Activated CD4-positive, alpha-beta T cell treated with anti-CD3 and anti-CD28 coated beads for 4 hours (primary cell): Measurements from ENCODE around the gene RBBP8NL.
A peak's percentile ranks its signal among the peaks of the same experiment; 100 is the strongest.

Source experiments
- DNase-seq, 2 donors: peaks; one replicate each; pipeline ENCODE4 v3.0.0-alpha.2; 2020

Gene RBBP8NL

DNA sequence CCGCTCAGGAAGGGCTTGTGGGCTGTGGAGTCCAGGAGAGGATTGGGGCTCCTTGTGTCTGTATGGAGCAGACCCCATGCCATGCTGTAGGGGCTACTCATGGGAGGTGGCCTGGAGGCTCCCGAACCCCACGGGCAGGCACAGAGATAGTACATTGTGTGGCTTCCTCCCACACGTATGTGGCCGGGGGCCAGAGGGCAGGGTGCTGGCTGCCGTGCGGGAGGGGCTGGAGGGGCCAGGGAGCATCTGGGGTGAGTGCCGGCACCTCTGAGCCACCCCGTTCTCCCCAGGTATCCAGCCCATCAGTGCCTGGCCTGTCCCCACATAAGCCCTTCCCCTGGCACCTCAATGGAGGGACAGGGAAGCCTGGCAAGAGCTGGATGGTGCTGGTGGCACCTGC, 7.6 kb downstream of the RBBP8NL start:
- DNase-seq = no peak

DNA sequence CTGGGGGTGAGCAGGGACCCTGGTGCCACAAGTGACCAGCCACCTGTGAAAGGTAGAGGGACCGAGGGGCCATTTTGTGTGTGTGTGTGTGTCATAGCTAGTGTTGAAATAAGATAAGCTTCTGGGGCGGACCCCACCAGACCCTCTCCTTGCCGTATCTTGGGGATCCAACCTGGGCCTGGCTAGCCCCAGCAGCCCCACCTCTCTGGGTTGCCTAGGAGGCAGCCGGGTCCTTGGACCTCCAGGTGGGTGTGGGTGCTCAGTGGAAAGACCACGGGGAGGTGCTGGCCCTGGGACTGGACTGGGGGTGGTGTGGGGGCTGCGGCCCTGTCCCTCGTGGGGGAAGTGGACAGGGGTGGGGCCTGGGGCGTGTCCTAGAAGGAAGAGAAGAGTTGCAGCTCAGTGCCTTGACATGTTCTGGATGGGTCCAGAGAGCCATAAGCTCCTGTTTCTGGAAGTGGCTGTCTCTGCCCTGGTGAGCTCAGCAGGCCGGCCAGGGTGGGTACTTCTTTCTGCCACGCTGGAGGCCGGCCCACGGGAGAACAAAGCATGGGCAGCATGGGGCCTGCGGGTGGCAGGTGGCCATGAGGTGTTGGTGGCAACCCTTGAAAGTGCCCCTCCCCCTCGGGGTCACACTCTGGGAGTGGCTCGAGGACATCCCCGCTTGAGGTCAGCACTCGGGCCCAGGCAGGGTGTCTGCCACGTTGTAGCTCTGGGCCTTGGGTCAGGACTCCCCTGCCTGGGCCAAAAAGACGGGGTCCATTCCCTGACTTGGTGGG, 8.4 kb downstream of the RBBP8NL start:
- no peak for DNase-seq

DNA sequence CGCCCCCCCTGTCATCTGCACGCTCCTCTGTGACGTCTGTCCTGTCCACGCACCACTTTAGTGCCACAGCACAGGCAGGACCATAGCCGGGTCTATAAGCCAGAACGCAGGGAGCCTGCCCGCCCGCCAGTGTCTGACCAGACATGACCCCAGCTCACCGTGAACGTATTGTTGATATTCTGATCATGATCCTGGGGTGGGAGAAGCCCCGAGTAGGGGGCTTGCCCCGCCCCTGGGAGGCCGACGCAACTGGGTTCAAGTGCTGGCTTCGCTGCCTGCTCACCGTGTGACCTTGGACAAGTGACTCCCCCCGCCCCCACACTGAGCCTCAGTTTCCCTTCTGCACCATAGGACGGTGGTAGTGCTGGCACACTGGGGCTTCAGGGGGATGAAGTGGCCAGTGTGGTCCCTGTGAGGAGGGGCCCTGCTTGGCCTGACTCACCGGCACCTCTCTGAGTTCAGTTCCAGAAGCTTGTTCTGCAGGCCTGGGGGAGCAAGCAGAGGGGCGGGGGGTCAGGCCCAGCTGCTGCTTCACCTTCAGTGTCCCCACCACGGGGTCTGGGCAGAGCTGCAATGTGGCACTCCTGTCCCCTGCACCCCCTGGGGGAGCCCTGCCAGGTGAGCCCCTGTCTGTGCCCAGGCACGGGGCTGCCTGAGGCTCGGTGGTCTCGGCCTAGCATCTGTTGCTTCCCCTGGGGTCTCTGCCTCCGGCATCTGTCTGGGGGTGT, 9.2 kb downstream of the RBBP8NL start:
- no peak for DNase-seq

DNA sequence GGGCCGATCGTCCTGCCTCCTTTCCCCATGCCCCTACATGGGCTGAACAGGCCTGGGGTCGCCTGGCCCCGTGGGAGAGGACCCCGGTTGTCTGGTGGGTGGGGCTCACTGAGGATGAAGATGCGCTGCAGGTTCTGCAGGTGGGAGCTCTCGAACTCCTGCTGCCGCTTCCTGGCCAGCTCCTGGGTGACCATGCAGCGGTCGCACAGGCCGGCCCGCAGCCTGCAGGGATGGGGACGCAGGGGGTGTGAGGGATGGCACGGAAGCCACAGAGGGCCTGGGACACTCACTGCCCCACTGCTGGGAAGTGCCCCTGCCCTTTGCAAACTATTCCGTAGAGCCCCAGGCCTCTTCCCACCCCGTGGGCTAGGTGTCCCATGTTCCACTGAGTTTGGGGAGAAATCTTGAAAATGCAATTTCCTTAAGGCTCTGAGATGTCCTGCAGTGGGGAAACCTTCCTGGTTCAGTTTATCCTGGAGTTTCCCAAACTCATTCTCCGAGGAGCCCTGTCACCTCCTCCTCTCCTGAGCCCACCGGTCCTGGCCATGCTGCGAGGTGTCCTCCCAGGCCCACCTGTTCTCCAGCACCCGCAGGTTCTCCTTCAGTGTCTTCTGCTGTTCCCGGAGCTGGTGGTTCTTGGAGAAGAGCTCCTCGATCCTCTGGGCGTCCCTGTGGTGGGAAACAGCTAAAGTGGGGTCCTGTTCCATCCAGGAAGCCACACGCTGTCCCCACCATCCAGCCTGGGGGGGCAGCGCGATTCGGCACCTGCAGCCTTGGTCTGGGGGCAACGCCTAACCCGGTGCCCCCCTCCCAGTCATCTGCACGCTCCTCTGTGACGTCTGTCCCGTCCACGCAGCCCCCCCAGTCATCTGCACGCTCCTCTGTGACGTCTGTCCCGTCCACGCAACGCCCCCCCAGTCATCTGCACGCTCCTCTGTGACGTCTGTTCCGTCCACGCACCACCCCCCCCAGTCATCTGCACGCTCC, 10.4 kb downstream of the RBBP8NL start:
- DNase-seq = no peak

DNA sequence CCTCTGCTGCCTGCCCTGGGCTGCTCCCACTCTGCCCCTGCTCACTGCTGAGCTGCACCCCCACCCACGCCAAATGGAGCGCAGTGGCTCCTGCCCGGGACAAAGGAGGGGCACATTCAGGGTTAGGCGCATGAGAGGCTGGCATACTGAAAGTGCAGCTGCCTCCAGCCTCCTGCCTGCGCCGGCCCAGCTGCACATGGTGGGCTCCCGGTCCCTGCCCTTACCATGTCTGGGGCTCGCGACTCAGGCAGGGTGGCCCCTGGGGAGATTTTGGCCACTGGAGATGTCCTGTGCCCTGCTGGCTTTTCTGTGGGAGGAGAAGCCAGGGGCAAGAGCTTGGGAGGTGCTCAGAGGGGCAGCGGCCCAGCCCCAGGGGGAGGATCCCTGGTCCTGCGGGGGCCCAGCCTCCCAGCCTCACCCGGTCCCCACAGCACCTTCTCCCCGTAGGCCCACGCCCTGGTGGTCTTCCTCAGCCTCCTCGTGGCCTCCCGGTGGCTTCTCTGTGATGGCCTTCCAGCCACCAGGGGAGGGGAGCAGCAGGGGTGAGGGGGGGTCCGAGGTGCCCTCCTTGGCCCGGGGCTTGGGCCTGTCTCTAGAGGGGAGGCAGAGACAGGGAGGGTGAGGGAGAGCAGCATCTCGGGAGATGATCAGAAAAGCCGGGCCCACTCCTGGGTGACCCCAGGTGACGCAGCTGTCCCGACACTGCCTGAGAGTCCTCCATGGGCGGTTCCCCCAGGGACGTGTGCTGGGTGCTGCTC, 11.8 kb downstream of the RBBP8NL start:
- no peak for DNase-seq

DNA sequence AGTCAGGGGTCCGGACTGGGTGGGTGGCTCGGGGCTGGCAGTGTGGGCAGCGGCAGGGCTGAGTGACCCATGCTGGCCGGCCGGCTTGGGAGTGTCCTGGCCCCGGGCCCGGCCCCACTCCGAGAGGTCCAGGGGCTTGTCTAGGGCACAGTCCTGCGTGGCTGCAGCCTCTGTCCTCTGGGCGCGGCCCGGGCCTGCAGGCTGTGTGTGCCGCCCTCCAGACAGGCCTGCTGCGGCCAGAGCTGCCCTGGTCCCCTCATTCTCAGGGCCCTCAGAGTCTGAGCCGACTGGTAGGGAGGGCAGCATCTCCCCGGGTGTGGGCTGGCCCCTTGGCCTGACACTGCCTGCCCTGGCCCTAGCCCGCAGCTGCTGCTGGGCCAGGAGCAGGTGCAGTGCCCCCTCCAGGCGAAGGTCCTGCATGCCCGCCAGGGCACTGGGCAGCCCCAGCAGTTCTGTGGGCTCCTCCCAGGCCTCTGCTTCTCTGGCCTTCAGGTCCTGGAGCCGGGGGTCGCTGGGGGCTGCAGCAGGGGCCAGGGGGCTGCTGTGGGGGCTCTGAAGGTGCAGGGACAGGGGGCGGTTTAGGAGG, 13.3 kb downstream of the RBBP8NL start:
- DNase-seq = no peak

DNA sequence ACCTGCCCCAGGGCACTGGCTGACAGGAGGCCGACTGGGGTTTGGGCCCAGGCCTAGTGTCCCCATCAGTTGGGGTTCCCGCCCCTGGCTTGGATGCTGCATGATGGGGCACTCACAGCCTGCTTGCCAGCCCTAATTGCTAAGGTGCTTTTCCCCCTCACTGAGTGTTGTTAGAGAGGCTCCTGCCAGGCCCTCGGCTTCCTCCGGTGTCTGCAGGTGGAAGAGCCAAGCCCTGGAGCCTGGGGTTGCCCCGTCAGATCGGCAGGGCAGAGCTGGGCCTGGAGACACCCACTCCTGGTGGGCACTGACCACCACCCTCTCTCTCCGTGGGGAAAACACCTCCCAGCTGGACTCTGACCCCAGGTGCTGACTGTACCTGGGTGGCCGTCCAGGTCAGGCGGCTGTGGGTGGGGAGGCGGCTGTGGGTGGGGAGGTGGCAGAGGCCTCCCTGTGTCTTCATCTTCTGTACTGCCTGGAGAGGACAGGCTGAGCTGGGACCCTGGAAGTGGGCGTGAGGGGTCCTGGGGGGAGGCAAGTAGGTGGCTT, 14.2 kb downstream of the RBBP8NL start:
- DNase-seq = no peak

DNA sequence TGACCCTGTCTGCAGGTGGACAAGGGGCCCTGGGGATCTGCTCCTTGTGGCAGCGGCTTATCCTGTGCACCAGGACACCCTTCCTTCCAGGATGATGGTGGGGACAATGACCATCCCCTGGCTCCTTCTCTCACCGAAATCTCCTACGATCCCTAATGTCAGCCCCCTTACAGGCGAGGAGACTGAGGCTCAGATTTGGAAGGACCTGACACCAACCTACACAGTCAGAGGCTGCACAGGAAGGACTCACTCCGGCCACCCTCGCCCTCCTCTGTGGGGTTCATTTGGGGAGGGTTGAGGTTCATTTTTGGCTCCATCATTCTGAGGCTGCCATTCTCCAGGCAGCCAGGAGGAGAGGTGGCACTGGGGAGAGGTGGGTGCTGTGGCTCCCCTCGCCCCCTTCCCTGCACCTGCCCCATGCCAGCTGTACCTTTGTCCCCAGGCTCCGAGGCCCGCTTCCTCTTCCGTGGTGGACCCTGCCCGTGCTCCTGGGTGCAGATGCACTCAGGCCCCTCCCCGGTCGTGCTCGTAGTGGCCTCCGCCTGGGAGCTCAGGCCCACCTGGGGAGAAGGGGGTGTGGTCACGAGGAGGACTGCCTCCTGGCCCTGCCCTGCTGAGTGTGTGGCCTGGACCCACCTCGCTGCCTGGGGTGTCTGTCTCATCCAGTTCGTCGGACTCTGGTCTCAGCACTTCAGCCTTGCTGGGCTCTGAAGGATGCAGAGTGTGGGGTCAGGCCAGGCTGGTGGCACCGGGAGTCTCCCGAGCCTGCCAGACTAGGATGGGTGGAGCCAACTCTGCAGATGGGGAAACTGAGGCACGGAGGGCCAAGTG, 14.9 kb downstream of the RBBP8NL start:
- DNase-seq = no peak

DNA sequence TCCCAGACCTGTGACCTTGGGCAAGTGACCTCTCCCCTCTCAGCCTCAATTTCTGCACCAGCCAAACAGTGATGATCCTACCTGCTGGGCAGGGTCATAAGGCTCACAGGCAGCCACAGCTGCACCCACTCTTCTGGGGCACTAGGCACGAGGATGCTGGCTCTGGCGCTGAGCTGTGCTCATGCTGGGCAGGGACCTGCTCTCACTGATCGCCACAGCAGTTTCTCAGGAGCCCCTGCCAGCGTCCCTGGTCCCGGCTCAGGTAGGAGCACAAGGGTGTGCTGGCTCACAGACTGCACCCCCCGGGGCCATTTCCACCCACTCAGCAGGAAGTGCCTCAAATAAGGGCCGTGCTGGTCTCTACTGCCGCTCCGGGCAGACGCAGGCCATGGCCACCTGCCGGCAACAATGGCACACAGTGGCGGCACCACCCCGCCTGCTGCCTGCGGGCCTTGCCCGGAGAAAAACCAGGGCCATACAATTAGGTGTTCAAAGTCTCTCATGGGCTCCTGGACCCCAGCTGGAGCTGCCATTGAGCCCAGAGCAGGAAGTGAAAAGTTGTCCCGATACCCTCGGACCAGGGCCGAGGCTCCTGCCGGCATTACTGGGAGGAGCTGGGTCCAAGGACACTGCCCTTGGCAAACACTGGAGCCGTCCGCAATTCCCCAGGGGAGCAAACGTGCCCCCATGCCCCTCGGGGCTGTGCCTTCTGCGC, 15.7 kb downstream of the RBBP8NL start:
- DNase-seq = no peak

DNA sequence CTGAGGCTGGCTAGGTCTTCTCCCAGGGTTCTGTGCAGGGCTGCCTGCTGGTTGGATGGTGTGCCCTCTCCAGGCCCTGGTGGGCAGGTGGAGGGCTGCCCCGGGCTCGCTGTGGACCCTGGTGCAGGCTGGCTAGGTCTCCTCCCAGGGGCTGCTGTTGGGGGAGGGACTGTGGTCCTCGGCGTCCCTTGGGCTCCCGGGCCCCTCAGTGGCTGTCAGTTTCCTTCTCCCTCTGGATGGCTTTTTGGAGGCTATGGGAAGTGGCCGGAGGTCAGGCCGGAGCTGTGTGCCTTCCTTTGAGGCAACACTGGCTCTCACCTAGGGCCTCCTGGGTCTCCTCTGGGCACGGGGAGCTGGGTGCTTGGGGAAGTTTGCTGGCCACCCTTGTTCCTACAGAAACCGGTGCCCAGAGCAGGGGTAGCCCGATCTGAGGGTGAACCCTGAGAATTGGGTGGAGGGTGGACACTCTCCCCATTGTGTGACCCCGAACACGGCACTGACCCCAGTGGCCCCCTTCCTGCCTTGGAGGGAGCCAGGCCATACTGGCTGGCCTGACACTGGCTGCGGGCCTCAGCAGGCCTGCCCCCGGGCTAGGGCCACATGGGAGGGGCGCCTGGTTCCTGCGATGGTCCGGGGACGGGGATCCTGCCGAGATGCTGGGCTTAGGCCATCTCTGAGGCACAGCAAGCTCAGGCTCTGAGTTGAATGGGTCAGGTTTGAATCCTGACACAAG, 16.4 kb downstream of the RBBP8NL start:
- DNase-seq = no peak

DNA sequence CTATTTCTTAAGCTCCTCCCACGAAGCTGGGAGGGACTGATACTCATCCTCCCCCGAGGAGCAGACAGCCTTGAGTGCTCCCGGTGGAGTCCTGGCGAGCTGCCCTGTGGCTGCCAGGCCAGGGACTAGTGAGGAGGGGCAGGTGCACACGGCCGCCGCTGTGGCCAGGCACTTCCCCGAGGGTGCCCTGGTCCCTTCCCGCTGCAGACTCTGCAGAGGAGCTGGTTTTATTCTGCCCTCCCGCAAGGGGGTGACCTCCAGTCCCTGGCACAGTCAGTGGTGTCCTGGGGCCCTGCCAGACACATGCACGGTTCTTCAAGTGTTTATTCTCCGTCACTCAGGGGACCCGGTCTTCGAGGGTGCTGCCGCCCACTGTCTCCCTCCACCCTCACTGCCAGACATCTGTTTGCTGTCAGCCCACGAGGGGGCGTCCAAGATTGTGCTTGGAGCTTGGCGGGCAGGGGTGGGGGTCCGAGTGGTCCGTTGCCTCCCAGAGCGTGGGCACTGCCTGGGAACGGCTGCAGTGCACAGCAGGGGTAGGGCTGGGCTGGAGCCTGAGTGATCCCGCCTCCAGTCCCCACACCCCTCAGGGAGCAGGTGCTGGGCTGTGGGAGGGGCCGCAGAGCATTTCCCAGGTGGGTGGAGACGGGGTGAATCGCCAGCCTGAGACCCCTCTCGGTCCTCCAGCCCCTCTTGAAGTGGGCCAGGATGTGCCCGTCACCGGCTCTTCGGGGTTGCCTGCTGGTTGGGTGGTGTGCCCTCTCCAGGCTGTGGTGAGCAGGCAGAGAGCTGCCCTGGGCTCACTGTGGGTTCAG, 17.2 kb downstream of the RBBP8NL start:
- peak; percentile 26 for DNase-seq

DNA sequence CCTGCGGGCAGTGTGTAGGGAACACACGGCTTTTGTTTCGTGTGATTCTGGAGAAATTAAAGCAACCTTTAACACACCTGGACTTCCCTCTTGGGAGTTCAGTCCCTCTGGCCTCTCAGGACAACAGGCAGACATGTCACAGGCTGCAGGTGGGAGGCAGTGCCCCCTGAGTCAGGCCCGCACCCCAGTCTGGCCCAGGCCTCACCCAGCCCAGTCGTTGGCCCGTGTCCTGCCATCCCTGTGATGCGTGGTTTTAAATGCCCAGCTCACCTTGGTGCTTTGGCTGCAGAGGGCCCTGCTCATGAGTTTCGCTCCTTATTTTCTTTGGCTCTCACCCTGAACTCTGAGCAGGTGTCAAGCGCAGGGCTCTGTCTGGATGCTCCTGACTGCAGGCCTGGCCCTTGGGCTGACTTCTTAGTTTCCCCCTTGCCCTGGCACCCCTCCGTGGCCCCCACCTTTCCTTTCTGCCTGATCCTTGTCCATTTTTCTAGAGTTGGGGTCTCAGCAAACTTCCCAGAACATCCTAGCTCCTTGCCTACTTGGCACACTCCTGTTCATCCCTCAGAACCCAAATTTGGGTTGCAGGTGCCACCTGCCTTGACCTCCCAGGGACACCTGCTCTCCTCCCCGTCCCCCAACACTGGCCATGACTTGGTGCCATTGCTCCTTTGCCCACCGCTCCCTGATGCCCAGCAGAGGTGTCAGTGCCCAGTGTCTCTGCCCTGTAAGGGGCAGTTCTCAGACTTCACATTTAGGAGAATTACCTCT, 18.1 kb downstream of the RBBP8NL start:
- no peak for DNase-seq

DNA sequence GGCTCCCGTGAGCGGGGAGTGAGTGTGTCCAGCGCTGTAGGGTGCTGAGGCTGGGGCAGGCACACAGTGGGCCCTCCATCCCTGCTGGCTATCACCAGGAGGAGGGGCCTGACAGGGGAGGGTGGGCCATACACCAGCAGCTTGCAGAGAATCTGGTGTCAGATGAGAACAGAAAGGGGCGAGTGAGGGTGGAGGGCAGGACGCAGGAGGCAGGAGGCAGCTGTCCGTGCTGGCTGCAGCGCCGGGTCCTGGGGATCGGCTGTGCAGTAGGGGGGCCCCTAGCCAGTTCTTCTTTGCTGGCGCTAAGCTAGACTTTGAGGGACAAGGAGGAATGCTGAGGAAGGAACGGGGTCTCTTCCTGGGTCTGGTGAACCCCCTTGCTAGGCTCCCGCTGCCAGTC, 18.7 kb downstream of the RBBP8NL start:
- no peak for DNase-seq

DNA sequence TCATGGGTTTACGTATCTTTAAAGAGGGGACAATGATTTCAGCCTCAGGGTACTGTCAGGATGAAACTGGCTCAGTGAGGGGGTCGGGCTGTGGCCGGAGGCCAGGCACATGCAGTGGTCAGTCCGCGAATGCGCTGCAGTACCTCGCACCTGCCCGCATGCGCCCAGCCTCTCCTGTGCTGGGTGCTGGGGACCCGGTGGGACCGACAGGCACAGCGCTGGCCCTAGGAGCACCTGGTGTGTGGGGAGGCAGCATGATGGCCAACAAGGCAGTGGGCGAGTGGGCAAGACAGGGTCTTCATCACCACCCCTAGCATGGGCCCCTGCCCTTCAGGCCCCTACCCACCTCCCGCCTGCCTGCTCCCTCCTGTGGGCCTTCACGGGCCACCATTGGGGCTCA, 19.3 kb downstream of the RBBP8NL start:
- no peak for DNase-seq

DNA sequence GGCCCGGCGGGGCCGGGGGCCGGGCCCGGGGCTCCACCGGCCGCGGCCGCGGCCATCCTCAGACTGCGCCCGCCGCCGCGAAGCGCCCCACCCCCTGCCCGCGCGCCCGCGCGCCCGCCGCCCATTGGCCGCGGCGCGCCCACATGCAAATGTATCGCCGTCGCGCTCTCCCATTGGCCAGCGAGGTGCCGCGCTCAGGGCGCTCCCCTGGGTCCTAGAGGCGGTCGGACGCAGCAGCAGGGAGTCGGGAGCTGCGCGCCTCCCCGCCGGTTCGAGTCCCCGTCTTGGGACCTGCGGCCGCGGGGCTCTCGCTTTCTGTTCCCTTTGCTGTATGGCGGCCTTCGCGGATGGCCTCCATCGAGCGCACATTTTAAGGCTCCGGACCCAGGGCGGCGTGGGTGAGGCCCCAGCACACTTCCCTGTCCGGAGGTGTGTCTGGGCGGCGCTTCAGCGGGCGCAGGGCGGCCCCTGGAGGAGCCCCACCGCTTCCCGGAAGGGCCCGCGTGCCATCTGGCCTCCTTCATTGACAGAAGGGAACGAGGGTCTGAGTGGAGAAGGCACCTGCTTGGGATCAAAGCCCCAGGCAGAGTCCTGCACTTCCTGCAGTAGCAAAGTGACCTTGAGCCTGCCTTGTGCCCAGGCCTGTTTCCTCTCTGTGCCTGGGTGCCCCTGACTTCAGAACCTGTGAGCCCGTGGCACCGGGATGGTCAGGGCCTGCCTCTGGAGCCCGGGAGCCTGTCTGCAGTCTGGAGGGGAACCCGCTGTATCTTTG, 19.9 kb downstream of the RBBP8NL start, which contains the start of gene CABLES2:
CABLES2 (minus strand) TSS at position 65 of the 772 bp plus-strand sequence; CDS start at position 56, 9 bp downstream.
- DNase-seq = peak; percentile 85 to 88

DNA sequence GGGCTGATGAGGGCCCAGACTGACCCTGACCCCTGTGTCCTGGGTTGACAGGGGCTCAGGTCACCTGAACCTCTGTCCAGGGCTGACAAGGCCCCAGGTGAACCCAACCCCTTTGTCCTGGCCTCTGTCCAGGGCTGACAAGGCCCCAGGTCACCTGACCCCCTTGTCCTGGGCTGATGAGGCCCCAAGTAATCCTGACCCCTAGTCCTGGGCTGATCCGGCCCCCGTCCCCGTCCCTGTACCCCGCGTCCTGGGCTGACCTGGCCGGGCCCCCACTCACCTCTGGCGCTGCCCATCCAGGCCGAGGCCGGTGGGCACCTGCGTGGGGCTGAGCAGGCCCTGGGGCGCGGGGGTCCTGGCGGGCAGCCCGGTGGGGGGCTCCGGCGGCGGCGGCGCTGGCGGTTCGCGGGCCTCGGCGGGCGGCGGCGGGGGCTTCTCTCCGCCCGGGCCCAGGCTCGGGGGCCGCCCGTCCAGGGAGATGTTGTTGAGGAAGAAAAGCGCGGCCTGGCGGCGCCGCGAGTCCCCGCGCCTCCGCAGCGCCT, 20.6 kb downstream of the RBBP8NL start:
- no peak for DNase-seq
